ENCODE data around the gene POTEI. TPM values are rescaled to one million over a fixed set of nuclear protein-coding genes. Genes with fewer than 3 reads are reported as not detected.
"Not testable (repeated sequence)": the region's sequence is repeated elsewhere in the genome, so short reads cannot be mapped to it uniquely, and the experiment has no call there.

Gene POTEI
- total RNA-seq: not detected
- polyA plus RNA-seq: not detected
- long read RNA-seq, donor 1, partial matches to known transcripts: 15 of 15 reads
- long read RNA-seq, donor 1, other reads (novel, unspliced or antisense): 0 of 15 reads
- long read RNA-seq, donor 2: 0 reads

DNA sequence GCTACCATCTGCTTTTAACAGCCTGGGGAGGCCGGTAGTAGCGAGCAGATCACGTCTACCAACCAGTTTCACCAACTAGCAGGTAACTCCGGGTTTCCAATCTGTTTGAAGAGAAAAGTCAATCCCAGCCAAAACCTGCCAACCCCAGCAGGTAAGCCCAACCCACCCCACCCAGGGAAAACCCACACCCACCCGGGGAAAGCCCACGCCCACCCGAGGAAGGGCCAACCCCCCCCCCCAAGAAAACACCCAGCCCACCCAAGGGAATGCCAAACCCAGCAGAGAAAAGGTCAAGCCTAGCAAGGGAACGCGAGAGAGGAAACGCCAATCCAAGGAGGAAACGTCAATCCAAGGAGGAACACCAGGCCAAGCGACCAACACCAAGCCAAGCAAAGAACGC lies at the start of gene POTEI:
POTEI (minus strand) TSS at position 101 of the 400 bp plus-strand sequence; CDS start at position 8, 93 bp downstream.
- H3K27ac ChIP-seq; H3K36me3 ChIP-seq; H3K4me3 ChIP-seq; intact Hi-C loops (cut with DNase I; ENCODE audit: low total_unique reads); H3K27me3 ChIP-seq (replicated peaks in 1 of 7); H3K4me1 ChIP-seq; DNase-seq; H3K9me3 ChIP-seq: not testable (repeated sequence)
- WGBS, 5 donors: 57% methylated on average over 3 of the region's 13 CpGs; no CpG with 5 or more reads in 4 of the 5 donors

DNA sequence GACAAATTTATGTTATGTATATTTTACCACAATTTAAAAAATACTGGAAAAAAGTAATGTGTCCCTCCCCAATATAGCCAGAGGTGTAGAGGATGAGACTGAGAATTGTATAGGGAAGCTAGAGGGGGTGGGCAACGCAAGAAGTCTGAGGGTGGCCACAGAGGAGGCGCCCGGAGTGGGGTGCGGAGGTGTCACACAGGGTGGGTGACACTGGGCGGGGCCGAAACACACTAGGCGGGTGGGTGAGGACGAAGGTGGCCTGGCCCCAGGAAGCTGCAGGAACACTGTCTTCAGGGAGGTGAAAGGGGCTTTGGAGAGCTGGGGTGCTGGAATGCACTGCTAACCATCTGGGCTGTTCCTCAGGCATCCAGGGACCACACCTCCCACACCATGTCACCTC lies 47.3 kb upstream of the POTEI start:
- H3K4me1 ChIP-seq; H3K4me3 ChIP-seq; intact Hi-C loops (cut with DNase I; ENCODE audit: low total_unique reads); H3K27ac ChIP-seq; DNase-seq; H3K36me3 ChIP-seq; H3K27me3 ChIP-seq (replicated peaks in 1 of 7); H3K9me3 ChIP-seq: not testable (repeated sequence)
- no CpG with 5 or more reads among the region's 8 CpGs for WGBS, 5 donors

DNA sequence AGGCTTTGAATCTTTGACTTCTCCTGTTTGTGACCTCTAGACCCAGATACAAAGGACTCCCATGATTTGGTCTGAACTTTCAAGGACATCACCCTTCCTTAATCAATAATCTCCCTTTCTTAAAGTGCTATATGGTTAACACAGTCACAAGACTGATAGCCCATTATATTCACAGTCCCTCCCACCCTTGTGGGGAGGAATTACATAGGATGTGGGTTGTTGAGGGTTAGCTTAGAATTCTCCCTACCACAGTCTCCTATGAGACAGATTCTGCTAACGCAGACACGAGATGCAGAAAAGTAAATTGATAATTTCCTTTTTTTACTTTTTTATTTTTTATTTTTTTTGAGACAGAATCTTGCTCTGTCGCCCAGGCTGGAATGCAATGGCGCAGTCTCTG lies 45.0 kb upstream of the POTEI start:
- not testable (repeated sequence) for H3K36me3 ChIP-seq
- no CpG with 5 or more reads among the region's 4 CpGs for WGBS, 5 donors

DNA sequence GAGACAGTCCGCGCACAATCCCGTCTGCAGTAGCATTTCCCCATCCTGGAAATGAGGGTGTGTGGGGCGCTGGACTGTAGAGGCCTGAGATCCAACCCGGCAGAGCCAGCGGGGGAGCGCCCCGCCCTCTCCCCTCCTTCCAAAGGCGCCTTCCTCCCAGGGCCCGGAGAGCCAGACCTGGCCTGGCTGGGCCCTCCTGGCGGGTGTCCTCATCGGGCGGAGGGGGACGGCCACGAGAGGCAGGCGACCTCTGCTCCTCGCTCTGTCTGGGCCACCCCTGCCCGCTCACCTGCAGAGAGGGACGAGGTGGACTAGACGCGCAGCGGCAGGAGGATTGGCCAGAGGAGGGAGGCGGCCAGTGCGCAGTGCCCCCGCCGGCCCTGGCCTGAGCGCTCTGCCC lies 40.3 kb upstream of the POTEI start:
- H3K9me3 ChIP-seq; intact Hi-C loops (cut with DNase I; ENCODE audit: low total_unique reads); H3K27ac ChIP-seq; H3K4me1 ChIP-seq; H3K36me3 ChIP-seq; H3K27me3 ChIP-seq (replicated peaks in 1 of 7); DNase-seq; H3K4me3 ChIP-seq: not testable (repeated sequence)
- no CpG with 5 or more reads among the region's 27 CpGs for WGBS, 5 donors

More for the DNA sequence above, 45.0 kb upstream of the POTEI start:
- H3K4me3 ChIP-seq; H3K4me1 ChIP-seq; H3K27ac ChIP-seq; H3K27me3 ChIP-seq (replicated peaks in 1 of 7); DNase-seq; intact Hi-C loops (cut with DNase I; ENCODE audit: low total_unique reads); H3K9me3 ChIP-seq: not testable (repeated sequence)

DNA sequence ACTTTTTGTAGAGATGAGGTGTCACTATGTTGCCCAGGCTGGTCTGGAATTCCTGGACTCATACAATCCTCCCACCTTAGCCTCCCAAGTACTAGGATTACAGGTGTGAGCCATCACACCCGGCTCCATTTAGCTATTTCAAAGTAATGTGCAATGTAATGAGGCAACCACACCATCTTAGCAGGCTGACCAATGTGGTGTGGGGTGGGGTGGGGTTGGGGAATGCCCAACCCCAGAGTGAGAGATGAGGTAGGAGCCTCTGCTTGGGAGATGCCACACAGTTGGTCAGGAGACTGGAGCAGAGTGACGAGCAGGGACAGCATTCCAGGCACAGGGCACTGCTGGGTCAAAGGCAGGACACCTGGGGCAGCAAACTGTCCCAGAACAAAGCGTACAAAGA lies 39.3 kb upstream of the POTEI start:
- DNase-seq, H3K4me3 ChIP-seq: not testable (repeated sequence)
- no CpG with 5 or more reads among the region's 3 CpGs for WGBS, 5 donors

DNA sequence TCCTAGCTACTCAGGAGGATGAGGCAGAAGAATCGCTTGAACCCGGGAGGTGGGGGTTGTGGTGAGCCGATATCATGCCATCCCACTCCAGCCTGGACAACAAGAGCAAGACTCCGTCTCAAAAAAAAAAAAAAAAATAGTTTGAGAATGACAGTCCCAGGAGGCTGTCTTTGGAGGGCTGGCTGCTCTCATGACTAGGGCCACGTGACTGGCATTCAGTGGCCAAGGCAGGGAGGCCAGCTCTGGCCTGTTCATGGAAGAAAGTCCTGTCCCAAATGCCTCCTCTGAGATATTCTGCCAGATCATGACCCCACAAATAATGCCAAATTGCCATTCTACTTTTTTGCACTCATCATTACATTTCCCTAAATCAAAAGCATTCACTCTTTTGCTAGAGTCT lies 35.9 kb upstream of the POTEI start:
- WGBS, 5 donors: no CpG with 5 or more reads among the region's 5 CpGs
- H3K9me3 ChIP-seq; H3K27ac ChIP-seq; DNase-seq; H3K4me3 ChIP-seq; H3K27me3 ChIP-seq (replicated peaks in 1 of 7); intact Hi-C loops (cut with DNase I; ENCODE audit: low total_unique reads); H3K36me3 ChIP-seq; H3K4me1 ChIP-seq: not testable (repeated sequence)

More for the DNA sequence above, 39.3 kb upstream of the POTEI start:
- H3K36me3 ChIP-seq; H3K27ac ChIP-seq; intact Hi-C loops (cut with DNase I; ENCODE audit: low total_unique reads); H3K27me3 ChIP-seq (replicated peaks in 1 of 7); H3K9me3 ChIP-seq; H3K4me1 ChIP-seq: not testable (repeated sequence)

DNA sequence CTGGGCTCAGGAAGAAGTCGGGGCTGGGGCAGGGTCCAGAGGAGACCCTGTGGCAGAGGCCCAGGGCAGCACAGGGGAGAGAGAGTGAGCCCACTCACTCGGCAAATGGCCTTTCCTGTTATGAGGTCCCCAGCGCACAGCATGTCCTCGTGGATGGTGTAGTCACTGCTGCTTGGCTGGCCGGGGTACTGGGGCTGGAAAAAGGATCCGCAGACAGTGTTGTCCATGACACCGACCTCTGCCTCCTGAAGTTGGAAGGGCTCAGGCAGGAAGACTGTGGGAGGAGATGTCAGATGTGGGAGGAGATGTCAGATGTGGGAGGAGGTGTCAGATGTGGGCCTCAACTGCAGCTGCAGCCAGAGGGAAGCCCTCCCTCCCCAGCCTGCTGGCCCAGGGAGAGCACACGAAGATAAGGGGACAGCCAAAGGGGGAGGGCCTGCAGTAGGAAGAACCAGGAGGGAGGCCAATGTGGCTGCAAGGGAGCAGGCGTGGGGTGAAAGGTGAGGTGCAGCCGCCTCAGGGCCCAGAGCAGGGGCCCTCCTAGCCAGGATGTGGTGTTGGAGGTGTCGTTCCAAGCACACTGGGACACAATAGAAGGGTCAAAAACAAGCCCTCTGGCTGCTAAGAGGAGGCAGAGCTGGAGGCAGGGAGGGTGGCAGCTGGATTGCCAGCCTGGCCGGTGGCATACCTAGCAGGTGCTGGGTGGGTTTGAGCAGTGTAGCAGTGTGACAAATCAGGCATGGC lies 34.8 kb upstream of the POTEI start:
- DNase-seq; H3K4me1 ChIP-seq; H3K27me3 ChIP-seq (replicated peaks in 1 of 7); H3K4me3 ChIP-seq; H3K27ac ChIP-seq; H3K36me3 ChIP-seq; H3K9me3 ChIP-seq; intact Hi-C loops (cut with DNase I; ENCODE audit: low total_unique reads): not testable (repeated sequence)
- WGBS, 5 donors: 43% methylated on average over 1 of the region's 12 CpGs; no CpG with 5 or more reads in 4 of the 5 donors

GRCh38 chr2:130542789-130543188 lies 33.7 kb upstream of the POTEI start:
- H3K27me3 ChIP-seq (replicated peaks in 1 of 7); intact Hi-C loops (cut with DNase I; ENCODE audit: low total_unique reads); H3K36me3 ChIP-seq; H3K4me1 ChIP-seq; H3K27ac ChIP-seq; H3K4me3 ChIP-seq; DNase-seq; H3K9me3 ChIP-seq: not testable (repeated sequence)
- no CpG with 5 or more reads among the region's 4 CpGs for WGBS, 5 donors

- intact Hi-C loops (cut with DNase I; ENCODE audit: low total_unique reads): not testable (repeated sequence)
These were observed 29.1 kb upstream of the POTEI start for GRCh38 chr2:130538271-130538670.

DNA sequence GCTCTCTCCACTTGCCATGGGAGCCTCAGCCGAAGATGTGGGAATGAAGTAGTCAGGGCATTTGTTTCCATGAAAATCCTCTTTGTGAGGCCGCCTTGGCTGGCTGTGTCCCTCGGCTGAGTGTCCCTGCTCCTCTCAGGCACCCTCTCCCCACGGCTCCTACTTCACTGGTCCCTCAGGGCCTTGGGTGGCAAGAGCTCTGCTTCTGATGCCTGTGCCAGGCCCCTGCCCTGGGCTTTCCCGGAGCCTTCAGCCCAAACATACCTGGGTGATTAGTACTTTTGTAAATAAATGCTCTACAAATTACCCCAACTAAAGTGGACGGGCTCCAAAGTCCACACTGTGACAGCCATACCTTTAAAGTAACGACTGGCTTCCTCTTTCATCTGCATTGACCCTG lies 27.5 kb upstream of the POTEI start:
- H3K36me3 ChIP-seq; H3K4me3 ChIP-seq; H3K27ac ChIP-seq; H3K27me3 ChIP-seq (replicated peaks in 1 of 7); intact Hi-C loops (cut with DNase I; ENCODE audit: low total_unique reads); DNase-seq; H3K9me3 ChIP-seq; H3K4me1 ChIP-seq: not testable (repeated sequence)
- WGBS, 5 donors: no CpG with 5 or more reads among the region's 7 CpGs

More at GRCh38 chr2:130538271-130538670, 29.1 kb upstream of the POTEI start:
- no CpG with 5 or more reads among the region's 9 CpGs for WGBS, 5 donors
- H3K27ac ChIP-seq; H3K36me3 ChIP-seq; H3K4me1 ChIP-seq; H3K9me3 ChIP-seq; H3K4me3 ChIP-seq; DNase-seq; H3K27me3 ChIP-seq (replicated peaks in 1 of 7): not testable (repeated sequence)

- intact Hi-C loops (cut with DNase I; ENCODE audit: low total_unique reads); H3K4me1 ChIP-seq; H3K36me3 ChIP-seq; DNase-seq; H3K27me3 ChIP-seq (replicated peaks in 1 of 7); H3K9me3 ChIP-seq; H3K4me3 ChIP-seq; H3K27ac ChIP-seq: not testable (repeated sequence)
- WGBS, 5 donors: no CpG with 5 or more reads among the region's 9 CpGs
These were observed 22.5 kb upstream of the POTEI start for GRCh38 chr2:130531672-130532071.

Measured in spleen (tissue), 13 donors.